Karpas-422 (cell line): ENCODE data around the gene HOXB3. TPM values are rescaled to one million over a fixed set of nuclear protein-coding genes. Genes with fewer than 3 reads are reported as not detected.

Source experiments
- DNase-seq: peaks from one replicate; pipeline ENCODE4 v3.0.0-alpha.2; 2015
- H2AFZ ChIP-seq: fragments of 200-600 bp; sonication (generic); 2 replicates; pipeline ENCODE4 v1.6.1; 2014; ENCODE audit warnings: antibody characterized with exemption, low read length, mixed read lengths
- H3K27ac ChIP-seq: fragments of 200-600 bp; sonication (generic); 2 replicates; pipeline ENCODE4 v1.5.1; 2014; ENCODE audit warnings: mild to moderate bottlenecking, low read length, moderate library complexity
- H3K27me3 ChIP-seq: fragments of 200-600 bp; sonication (generic); 2 replicates; pipeline ENCODE4 v1.6.1; 2014; ENCODE audit warnings: low read length, mixed read lengths
- H3K36me3 ChIP-seq: fragments of 200-600 bp; sonication (generic); 2 replicates; pipeline ENCODE4 v1.6.1; 2014; ENCODE audit warnings: low read length, mixed read lengths; ENCODE audit not compliant: insufficient read depth
- H3K4me1 ChIP-seq: fragments of 200-600 bp; sonication (generic); 2 replicates; pipeline ENCODE4 v1.6.1; 2014; ENCODE audit warnings: mild to moderate bottlenecking, low read length, mixed read lengths
- H3K4me2 ChIP-seq: fragments of 200-600 bp; sonication (generic); 2 replicates; pipeline ENCODE4 v1.6.1; 2014; ENCODE audit warnings: low read length, low read depth, mild to moderate bottlenecking; ENCODE audit not compliant: poor library complexity, severe bottlenecking
- H3K4me3 ChIP-seq: fragments of 200-600 bp; sonication (generic); 2 replicates; pipeline ENCODE4 v1.5.1; 2014; ENCODE audit warnings: mild to moderate bottlenecking, antibody characterized with exemption, low read length, mixed read lengths
- H3K79me2 ChIP-seq: fragments of 200-600 bp; sonication (generic); 2 replicates; pipeline ENCODE4 v1.6.1; 2014; ENCODE audit warnings: mild to moderate bottlenecking, low read length, mixed read lengths
- H3K9ac ChIP-seq: fragments of 200-600 bp; sonication (generic); 2 replicates; pipeline ENCODE4 v1.6.0; 2014; ENCODE audit warnings: low read length
- H3K9me2 ChIP-seq: fragments of 200-600 bp; sonication (generic), shearing (Covaris generic); replicated peaks from 2 replicates; pipeline ENCODE4 v1.6.0; 2014; ENCODE audit warnings: mild to moderate bottlenecking, low read length, moderate library complexity; ENCODE audit not compliant: insufficient read depth
- H3K9me3 ChIP-seq: fragments of 300-700, 200-600 bp; sonication (generic); 2 replicates; pipeline ENCODE4 v1.6.1; 2014; ENCODE audit warnings: low read length, mixed read lengths
- H4K20me1 ChIP-seq: fragments of 200-600 bp; sonication (generic); 2 replicates; pipeline ENCODE4 v1.6.1; 2014; ENCODE audit warnings: mild to moderate bottlenecking, antibody characterized with exemption, low read length, low read depth; ENCODE audit not compliant: insufficient read depth
- small RNA-seq: library from RNA; depleted of rRNA; stranded (forward); fragments of <200 nt; gene quantifications from one replicate; pipeline ENCODE3, GENCODE V24; 2014
- total RNA-seq: library from RNA; depleted of rRNA; stranded (reverse); fragments of >200 nt; shearing (Covaris generic); gene quantifications from 2 replicates; pipeline ENCODE4 v1.2.3, GENCODE V29; 2014; ENCODE audit warnings: low replicate concordance; rRNA removed

Gene HOXB3
- total RNA-seq, 1 experiment from 2014 or later: 0.97 TPM

DNA sequence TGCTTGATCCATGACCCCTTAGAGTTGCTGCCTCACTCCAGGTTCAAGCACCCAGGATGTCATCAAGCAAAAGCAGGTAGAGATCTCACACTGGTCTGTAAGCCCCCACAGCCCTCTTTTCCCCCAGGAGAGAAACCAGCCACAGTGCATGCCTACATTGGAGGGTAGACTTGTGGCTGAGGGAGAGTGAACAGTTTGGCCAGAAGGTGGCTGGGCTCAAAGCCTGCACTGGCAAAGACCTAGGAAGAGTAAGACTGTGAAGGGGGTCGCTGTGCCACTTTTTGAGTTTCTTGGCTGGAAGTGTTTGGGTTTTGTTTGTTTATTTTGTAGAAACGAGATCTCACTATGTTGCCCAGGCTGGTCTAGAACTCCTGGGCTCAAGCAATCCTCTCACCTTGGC is 87.7 kb downstream of the HOXB3 start:
- H2AFZ ChIP-seq: no peak overlapping the region
- H3K27ac ChIP-seq: no peak overlapping the region
- peak; percentile 29 for DNase-seq
- H3K9me2 ChIP-seq: no peaks in the 10 kb centered on the region
- H3K79me2 ChIP-seq: no peaks in the 10 kb centered on the region
- H3K9ac ChIP-seq: no peak overlapping the region
- no peaks in the 10 kb centered on the region for H3K9me3 ChIP-seq
- no peaks in the 10 kb centered on the region for H4K20me1 ChIP-seq
- no peaks in the 10 kb centered on the region for H3K4me1 ChIP-seq
- H3K27me3 ChIP-seq: no peaks in the 10 kb centered on the region
- no peak overlapping the region for H3K4me2 ChIP-seq
- H3K4me3 ChIP-seq: no peak overlapping the region
- H3K36me3 ChIP-seq: no peaks in the 10 kb centered on the region

DNA sequence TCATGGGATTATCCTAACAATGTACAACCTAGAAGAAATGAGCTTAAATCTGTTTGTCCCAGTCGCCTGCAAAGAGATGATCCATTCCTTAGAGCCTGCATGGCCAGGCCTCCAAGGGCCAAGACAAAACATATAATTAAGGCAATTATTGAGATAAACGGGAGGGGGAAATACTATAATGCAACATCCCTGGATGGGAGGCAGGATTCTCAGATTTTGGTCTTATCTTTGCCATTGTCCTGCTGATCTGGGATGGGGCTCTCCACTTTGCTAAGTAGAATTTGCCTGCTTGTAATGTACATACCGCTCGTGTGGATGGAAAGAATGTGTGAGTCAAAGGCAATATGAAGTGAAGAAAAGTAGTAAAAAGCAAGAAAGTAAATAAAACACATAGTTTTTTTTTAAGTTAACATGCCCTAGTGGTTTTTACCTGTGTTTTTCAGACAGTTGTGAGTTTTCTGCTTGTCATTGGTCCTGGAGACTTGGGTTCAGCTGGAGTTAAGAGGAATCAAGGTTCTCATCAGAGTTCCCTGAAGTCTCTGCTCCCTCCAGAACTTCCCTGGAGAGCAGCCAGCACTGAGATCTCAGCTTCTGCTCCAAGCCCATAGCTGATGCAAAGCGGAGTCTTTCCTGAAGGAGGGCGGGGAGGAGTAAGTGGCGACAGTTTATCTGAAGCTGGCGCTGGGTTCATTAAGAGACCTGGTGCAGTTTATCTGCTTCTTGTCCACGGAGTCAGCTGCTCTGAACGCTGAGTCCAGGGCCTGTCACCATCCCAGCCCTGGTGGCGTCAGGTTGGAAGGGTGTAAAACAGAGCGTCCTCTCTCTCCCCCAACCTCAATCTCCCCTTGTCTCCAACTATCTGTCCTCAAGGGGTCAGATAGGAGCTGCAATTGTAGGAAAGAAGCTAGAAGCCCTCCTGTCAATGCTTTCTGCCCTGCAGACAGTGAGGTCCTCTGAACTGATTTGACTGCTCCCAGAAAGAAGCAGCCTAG is 89.3 kb downstream of the HOXB3 start:
- Histone ChIP-seq H2AFZ (no peak overlapping the region), H3K9me2 (no peaks in the 10 kb centered on the region), H3K9ac (no peak overlapping the region), H3K27ac (no peak overlapping the region), H3K4me3 (no peak overlapping the region), H3K36me3 (no peaks in the 10 kb centered on the region), H3K4me2 (no peak overlapping the region), H3K4me1 (no peaks in the 10 kb centered on the region), H3K9me3 (no peaks in the 10 kb centered on the region), H4K20me1 (no peaks in the 10 kb centered on the region), H3K79me2 (no peaks in the 10 kb centered on the region), H3K27me3 (no peaks in the 10 kb centered on the region)
- DNase-seq: peak; percentile 46

- Histone ChIP-seq H3K27me3 (no peaks in the 10 kb centered on the region), H2AFZ (no peak overlapping the region), H3K9ac (no peak overlapping the region), H3K79me2 (no peaks in the 10 kb centered on the region), H3K9me3 (no peaks in the 10 kb centered on the region), H4K20me1 (no peaks in the 10 kb centered on the region), H3K4me3 (no peak overlapping the region), H3K4me2 (no peak overlapping the region), H3K27ac (no peak overlapping the region), H3K9me2 (no peaks in the 10 kb centered on the region), H3K4me1 (no peaks in the 10 kb centered on the region), H3K36me3 (no peaks in the 10 kb centered on the region)
- DNase-seq: peak; percentile 25
These were observed 90.2 kb downstream of the HOXB3 start for GRCh38 chr17:48499735-48500434.

GRCh38 chr17:48499248-48499647 is 90.8 kb downstream of the HOXB3 start:
- Histone ChIP-seq H2AFZ (no peak overlapping the region), H4K20me1 (no peaks in the 10 kb centered on the region), H3K9me3 (no peaks in the 10 kb centered on the region), H3K9me2 (no peaks in the 10 kb centered on the region), H3K4me1 (no peaks in the 10 kb centered on the region), H3K27ac (no peak overlapping the region), H3K9ac (no peak overlapping the region), H3K27me3 (no peaks in the 10 kb centered on the region), H3K79me2 (no peaks in the 10 kb centered on the region), H3K36me3 (no peaks in the 10 kb centered on the region), H3K4me3 (no peak overlapping the region), H3K4me2 (no peak overlapping the region)
- DNase-seq: no peak

Small RNA genes within 50 kb of the gene (small RNA-seq; reads per million reads assigned to genes)
- not detected for gene MIR196A1

Other genes starting within 250 kb of the HOXB3 start
- gene SKAP1, start 160.0 kb downstream of the HOXB3 start, total RNA-seq: 1.2 and 1.8 TPM in 2 replicates
- not detected in 2 replicates for gene HOXB1, start 59.2 kb downstream of the HOXB3 start, total RNA-seq
- gene HOXB2, start 45.1 kb downstream of the HOXB3 start, total RNA-seq: not detected in 2 replicates
- gene HOXB4, start 11.9 kb downstream of the HOXB3 start, total RNA-seq: 4.3 and 6.6 TPM in 2 replicates
- not detected in 2 replicates for gene HOXB5, start 3.5 kb upstream of the HOXB3 start, total RNA-seq
- gene HOXB6, start 14.7 kb upstream of the HOXB3 start, total RNA-seq: 0.48 and 0.65 TPM in 2 replicates
- gene HOXB7, start 20.8 kb upstream of the HOXB3 start, total RNA-seq: 9.7 and 12.1 TPM in 2 replicates
- 4.2 TPM in 1 of 2 replicates, not detected in the other for gene HOXB8, start 25.1 kb upstream of the HOXB3 start, total RNA-seq
- 0.82 and 3.1 TPM in 2 replicates for gene HOXB9, start 36.1 kb upstream of the HOXB3 start, total RNA-seq
- not detected in 2 replicates for gene PRAC1, start 132.3 kb upstream of the HOXB3 start, total RNA-seq
- not detected in 2 replicates for gene PRAC2, start 132.9 kb upstream of the HOXB3 start, total RNA-seq
- gene HOXB13, start 138.5 kb upstream of the HOXB3 start, total RNA-seq: not detected in 2 replicates
- not detected in 2 replicates for gene TTLL6, start 227.0 kb upstream of the HOXB3 start, total RNA-seq
- 21.8 and 29.7 TPM in 2 replicates for gene CALCOCO2, start 240.8 kb upstream of the HOXB3 start, total RNA-seq